22Rv1 (cell line): ENCODE data around the gene LMCD1.

Source experiments
- CTCF ChIP-seq: fragments of 450-650 bp; IDR thresholded peaks from 2 replicates; pipeline ENCODE4 v1.5.1; 2017; ENCODE audit warnings: mild to moderate bottlenecking
- ZFX ChIP-seq: fragments of 450-650 bp; IDR thresholded peaks from 2 replicates; pipeline ENCODE4 v1.6.1; 2017; ENCODE audit warnings: antibody characterized with exemption, borderline replicate concordance

- TF ChIP-seq CTCF = no peak
- no peak for TF ChIP-seq ZFX
Observed at GRCh38 chr3:8589880-8590556, 88.4 kb downstream of the LMCD1 start.
